Measurements from ENCODE around the gene EPHA4. TPM values are rescaled to one million over a fixed set of nuclear protein-coding genes. Genes with fewer than 3 reads are reported as not detected.

Gene EPHA4
- polyA plus RNA-seq, 3 donors: 53.1 to 59.1 (median 54.9) TPM

GRCh38 chr2:221449406-221449805 is 122.7 kb downstream of the EPHA4 start:
- DNase-seq (ENCODE audit: low read depth in 3 of 3, low spot score in 2 of 3): no peak

- DNase-seq (ENCODE audit: low read depth in 3 of 3, low spot score in 2 of 3): no peak
Measured at GRCh38 chr2:221448844-221449390, 123.2 kb downstream of the EPHA4 start.

- no peak for DNase-seq (ENCODE audit: low read depth in 3 of 3, low spot score in 2 of 3)
Measured at GRCh38 chr2:221448057-221448843, 123.9 kb downstream of the EPHA4 start.

- DNase-seq (ENCODE audit: low read depth in 3 of 3, low spot score in 2 of 3): no peak
Measured at GRCh38 chr2:221447310-221447709, 124.8 kb downstream of the EPHA4 start.

- no peak for DNase-seq (ENCODE audit: low read depth in 3 of 3, low spot score in 2 of 3)
Measured at GRCh38 chr2:221446140-221446539, 126.0 kb downstream of the EPHA4 start.

GRCh38 chr2:221444106-221444505 is 128.0 kb downstream of the EPHA4 start:
- DNase-seq (ENCODE audit: low read depth in 3 of 3, low spot score in 2 of 3): no peak

- no peak for DNase-seq (ENCODE audit: low read depth in 3 of 3, low spot score in 2 of 3)
Measured at GRCh38 chr2:221443645-221444044, 128.5 kb downstream of the EPHA4 start.

GRCh38 chr2:221442128-221442527 is 130.0 kb downstream of the EPHA4 start:
- DNase-seq (ENCODE audit: low read depth in 3 of 3, low spot score in 2 of 3): no peak

- DNase-seq (ENCODE audit: low read depth in 3 of 3, low spot score in 2 of 3): no peak
Measured at GRCh38 chr2:221439761-221440479, 132.2 kb downstream of the EPHA4 start.

GRCh38 chr2:221437056-221437455 is 135.0 kb downstream of the EPHA4 start:
- no peak for DNase-seq (ENCODE audit: low read depth in 3 of 3, low spot score in 2 of 3)

- DNase-seq (ENCODE audit: low read depth in 3 of 3, low spot score in 2 of 3): no peak
Measured at GRCh38 chr2:221435171-221435570, 136.9 kb downstream of the EPHA4 start.

GRCh38 chr2:221434142-221434541 is 138.0 kb downstream of the EPHA4 start:
- no peak for DNase-seq (ENCODE audit: low read depth in 3 of 3, low spot score in 2 of 3)

- no peak for DNase-seq (ENCODE audit: low read depth in 3 of 3, low spot score in 2 of 3)
Measured at GRCh38 chr2:221431477-221431876, 140.6 kb downstream of the EPHA4 start.

- DNase-seq (ENCODE audit: low read depth in 3 of 3, low spot score in 2 of 3): no peak
Measured at GRCh38 chr2:221429741-221430491, 142.2 kb downstream of the EPHA4 start.

GRCh38 chr2:221428896-221429295 is 143.2 kb downstream of the EPHA4 start:
- DNase-seq (ENCODE audit: low read depth in 3 of 3, low spot score in 2 of 3): no peak

- DNase-seq (ENCODE audit: low read depth in 3 of 3, low spot score in 2 of 3): no peak
Measured at GRCh38 chr2:221426929-221427328, 145.2 kb downstream of the EPHA4 start.

GRCh38 chr2:221425891-221426290 is 146.2 kb downstream of the EPHA4 start:
- no peak for DNase-seq (ENCODE audit: low read depth in 3 of 3, low spot score in 2 of 3)

- DNase-seq (ENCODE audit: low read depth in 3 of 3, low spot score in 2 of 3): no peak
Measured at GRCh38 chr2:221425353-221425752, 146.8 kb downstream of the EPHA4 start.

GRCh38 chr2:221423210-221423804 is 148.8 kb downstream of the EPHA4 start:
- DNase-seq (ENCODE audit: low read depth in 3 of 3, low spot score in 2 of 3): no peak

GRCh38 chr2:221422516-221423209 is 149.4 kb downstream of the EPHA4 start:
- no peak for DNase-seq (ENCODE audit: low read depth in 3 of 3, low spot score in 2 of 3)
